Upper lobe of left lung (tissue), 6 donors: Measurements from ENCODE around the gene EWSR1. TPM values are rescaled to one million over a fixed set of nuclear protein-coding genes. Genes with fewer than 3 reads are reported as not detected.

Experiments used
- ATAC-seq, 2 donors: fragments of 200-7000 bp; cut with Tn5 transposase; one replicate each; pipeline ENCODE4 v1.9.1; 2022; ENCODE audit warnings: mild to moderate bottlenecking in 2 of 2, moderate library complexity in 2 of 2; ENCODE audit not compliant: low FRiP score in 2 of 2
- DNase-seq, 2 donors: peaks; one replicate each; pipeline ENCODE4 v3.0.0-alpha.2; 2019 to 2020
- H3K27ac ChIP-seq, 4 donors: fragments of 200-600 bp; sonication (generic); one replicate each; pipeline ENCODE4 v1.5.1; 2016 to 2019
- H3K27me3 ChIP-seq, 4 donors: fragments of 200-600 bp; sonication (generic); one replicate each; pipeline ENCODE4 v1.5.1; 2017 to 2019
- H3K36me3 ChIP-seq, 4 donors: fragments of 200-600 bp; sonication (generic); one replicate each; pipeline ENCODE4 v1.5.1; 2016 to 2019
- H3K4me1 ChIP-seq, 4 donors: fragments of 200-600 bp; sonication (generic); one replicate each; pipeline ENCODE4 v1.5.1; 2018 to 2019
- H3K4me3 ChIP-seq, 4 donors: fragments of 200-600 bp; sonication (generic); one replicate each; pipeline ENCODE4 v1.5.1; 2017 to 2019; ENCODE audit warnings: mild to moderate bottlenecking in 2 of 4, moderate library complexity in 1 of 4
- H3K9me3 ChIP-seq, 4 donors: fragments of 200-600 bp; sonication (generic); one replicate each; pipeline ENCODE4 v1.5.1; 2018 to 2019
- EP300 ChIP-seq, 4 donors: sonication (generic); formaldehyde crosslinking; IDR thresholded peaks; one replicate each; pipeline ENCODE4 v1.5.1; 2017; ENCODE audit warnings: antibody characterized with exemption in 4 of 4, control low read depth in 2 of 4
- POLR2A ChIP-seq, 4 donors: fragments of 450-650 bp; IDR thresholded peaks; one replicate each; pipeline ENCODE4 v1.5.1; 2016 to 2017; ENCODE audit warnings: antibody characterized with exemption in 4 of 4, mild to moderate bottlenecking in 2 of 4
- POLR2AphosphoS5 ChIP-seq, 2 donors: sonication (generic); formaldehyde crosslinking; IDR thresholded peaks; one replicate each; pipeline ENCODE4 v1.5.1; 2017; ENCODE audit warnings: antibody characterized with exemption in 2 of 2
- WGBS, 2 donors: methylation state at CpG; one replicate each; pipeline ENCODE4 v1.1.5; 2017 to 2018; 5-methylcytosine and 5-hydroxymethylcytosine counted together
- total RNA-seq, 6 donors: library from RNA; depleted of rRNA in 4 of 6; stranded (reverse); fragments of >200 nt in 4 of 6; gene quantifications; one replicate each; pipeline versions ENCODE4 v1.1.0 to v1.2.1, GENCODE V29; 2016 to 2021
- TF ChIP-seq, protein P1 (sequence below), 6 experiments: fragments of 450-650 bp in 4 of 6; fragments of 200-600 bp in 2 of 6; sonication (generic) in 2 of 6; IDR thresholded peaks; one replicate each; pipeline ENCODE4 v1.5.1; 2016 to 2019; ENCODE audit warnings: antibody characterized with exemption in 6 of 6
- donor health status: DM: no; HTN: no; CAD: no; lungs with moderate emphysema.
- donor health status: DM: no; HTN: yes; CAD: no; lungs with severe emphysema.

The EWSR1 gene
- total RNA-seq, 6 donors from 2014 or later, result 156 to 293 (median 183) TPM

DNA sequence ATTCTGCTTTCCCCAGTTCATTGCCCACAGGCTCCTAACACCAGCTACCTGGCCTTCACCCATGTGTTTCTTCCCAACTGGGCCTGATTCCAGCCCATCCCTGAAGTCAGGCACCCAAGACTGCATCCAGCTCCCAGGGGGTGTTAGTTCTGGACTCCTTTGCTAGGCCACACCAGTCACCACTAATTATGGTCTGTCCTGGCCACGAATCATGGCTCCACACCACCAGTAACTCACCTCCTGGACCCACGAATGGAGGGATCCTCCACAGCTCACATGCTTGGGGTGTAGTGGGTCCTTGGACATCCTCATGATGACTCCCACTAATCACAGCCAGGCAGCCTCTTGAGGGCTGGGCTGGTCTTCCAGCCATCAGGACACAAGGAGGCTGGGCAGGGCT lies 51.0 kb downstream of the EWSR1 start:
- DNase-seq (no peak), ATAC-seq (no peak)
- peaks cover 17 to 20% (median 18%) of the 10 kb centered on the region in 4 donors for H3K4me1 ChIP-seq
- H3K9me3 ChIP-seq, result no peaks in the 10 kb centered on the region
- no peak overlapping the region for H3K4me3 ChIP-seq
- peaks cover 0 to 20% (median 14%) of the 10 kb centered on the region in 4 donors for H3K27me3 ChIP-seq
- 86% methylated on average over 2 of the region's 2 CpGs; no CpG with 5 or more reads in 1 of the 2 donors for WGBS, 2 donors
- H3K36me3 ChIP-seq, result no peaks in the 10 kb centered on the region
- no peak overlapping the region for H3K27ac ChIP-seq
- TF ChIP-seq EP300 (IDR thresholded peaks at IDR 0.05) (no peak), POLR2A (IDR thresholded peaks at IDR 0.05) (no peak), POLR2AphosphoS5 (IDR thresholded peaks at IDR 0.05) (no peak)
- TF ChIP-seq, protein P1, sequence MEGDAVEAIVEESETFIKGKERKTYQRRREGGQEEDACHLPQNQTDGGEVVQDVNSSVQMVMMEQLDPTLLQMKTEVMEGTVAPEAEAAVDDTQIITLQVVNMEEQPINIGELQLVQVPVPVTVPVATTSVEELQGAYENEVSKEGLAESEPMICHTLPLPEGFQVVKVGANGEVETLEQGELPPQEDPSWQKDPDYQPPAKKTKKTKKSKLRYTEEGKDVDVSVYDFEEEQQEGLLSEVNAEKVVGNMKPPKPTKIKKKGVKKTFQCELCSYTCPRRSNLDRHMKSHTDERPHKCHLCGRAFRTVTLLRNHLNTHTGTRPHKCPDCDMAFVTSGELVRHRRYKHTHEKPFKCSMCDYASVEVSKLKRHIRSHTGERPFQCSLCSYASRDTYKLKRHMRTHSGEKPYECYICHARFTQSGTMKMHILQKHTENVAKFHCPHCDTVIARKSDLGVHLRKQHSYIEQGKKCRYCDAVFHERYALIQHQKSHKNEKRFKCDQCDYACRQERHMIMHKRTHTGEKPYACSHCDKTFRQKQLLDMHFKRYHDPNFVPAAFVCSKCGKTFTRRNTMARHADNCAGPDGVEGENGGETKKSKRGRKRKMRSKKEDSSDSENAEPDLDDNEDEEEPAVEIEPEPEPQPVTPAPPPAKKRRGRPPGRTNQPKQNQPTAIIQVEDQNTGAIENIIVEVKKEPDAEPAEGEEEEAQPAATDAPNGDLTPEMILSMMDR (IDR thresholded peaks at IDR 0.05), result no peak

DNA sequence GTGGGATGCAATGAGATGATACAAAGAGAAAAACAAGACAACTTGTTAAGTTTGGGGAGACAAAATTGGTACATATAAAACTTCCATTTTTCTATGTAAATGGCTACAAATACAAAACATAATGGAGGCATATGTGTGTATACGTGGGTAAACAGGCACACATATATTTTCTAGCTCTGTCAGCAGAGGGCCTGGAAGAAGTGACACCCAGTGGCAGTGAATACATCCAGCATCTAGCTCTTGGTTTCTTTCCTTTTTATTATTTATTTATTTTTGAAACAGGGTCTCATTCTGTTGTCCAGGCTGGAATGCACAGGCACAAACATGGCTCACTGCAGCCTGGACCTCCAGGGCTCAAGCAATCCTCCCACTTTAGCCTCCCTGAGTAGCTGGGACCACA lies 52.5 kb downstream of the EWSR1 start:
- no peak for DNase-seq
- WGBS, 2 donors, result 55 to 58% methylated on average over 1 of the region's 1 CpG
- no peak overlapping the region for H3K27ac ChIP-seq
- no peaks in the 10 kb centered on the region for H3K9me3 ChIP-seq
- TF ChIP-seq, protein P1 (IDR thresholded peaks at IDR 0.05), result no peak
- TF ChIP-seq POLR2A (IDR thresholded peaks at IDR 0.05) (no peak), POLR2AphosphoS5 (IDR thresholded peaks at IDR 0.05) (no peak), EP300 (IDR thresholded peaks at IDR 0.05) (no peak)
- H3K4me1 ChIP-seq, result peaks cover 4 to 6% (median 4%) of the 10 kb centered on the region in 4 donors
- H3K27me3 ChIP-seq, result peaks cover 0 to 5% (median 4%) of the 10 kb centered on the region in 4 donors
- no peak for ATAC-seq
- no peaks in the 10 kb centered on the region for H3K36me3 ChIP-seq
- no peak overlapping the region for H3K4me3 ChIP-seq

DNA sequence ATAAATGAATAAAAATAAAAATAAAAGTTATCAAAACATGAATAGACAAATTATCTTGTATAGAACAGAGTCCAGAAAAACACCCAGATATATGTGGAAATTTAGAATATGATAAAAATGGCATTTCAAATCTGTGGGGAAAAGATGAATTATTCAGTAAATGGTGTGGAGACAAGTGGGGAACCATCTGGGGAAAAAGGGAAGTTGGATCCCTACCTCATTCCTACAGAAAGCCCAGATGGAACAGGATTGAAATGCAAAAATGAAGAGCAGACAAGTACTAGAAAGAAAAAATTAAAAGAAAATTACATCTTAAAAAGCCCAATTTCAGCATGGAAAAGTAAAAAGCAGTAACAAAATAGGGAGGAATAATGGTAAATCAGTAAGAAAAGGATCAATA lies 55.6 kb downstream of the EWSR1 start:
- TF ChIP-seq POLR2AphosphoS5 (IDR thresholded peaks at IDR 0.05) (no peak), EP300 (IDR thresholded peaks at IDR 0.05) (no peak), POLR2A (IDR thresholded peaks at IDR 0.05) (no peak)
- TF ChIP-seq, protein P1 (IDR thresholded peaks at IDR 0.05), result no peak
- DNase-seq, result no peak
- H3K27me3 ChIP-seq, result no peaks in the 10 kb centered on the region
- H3K27ac ChIP-seq, result no peak overlapping the region
- no peaks in the 10 kb centered on the region for H3K4me1 ChIP-seq
- H3K9me3 ChIP-seq, result no peaks in the 10 kb centered on the region
- no peak overlapping the region for H3K4me3 ChIP-seq
- ATAC-seq, result no peak
- H3K36me3 ChIP-seq, result peaks cover 4 to 24% (median 22%) of the 10 kb centered on the region in 4 donors

DNA sequence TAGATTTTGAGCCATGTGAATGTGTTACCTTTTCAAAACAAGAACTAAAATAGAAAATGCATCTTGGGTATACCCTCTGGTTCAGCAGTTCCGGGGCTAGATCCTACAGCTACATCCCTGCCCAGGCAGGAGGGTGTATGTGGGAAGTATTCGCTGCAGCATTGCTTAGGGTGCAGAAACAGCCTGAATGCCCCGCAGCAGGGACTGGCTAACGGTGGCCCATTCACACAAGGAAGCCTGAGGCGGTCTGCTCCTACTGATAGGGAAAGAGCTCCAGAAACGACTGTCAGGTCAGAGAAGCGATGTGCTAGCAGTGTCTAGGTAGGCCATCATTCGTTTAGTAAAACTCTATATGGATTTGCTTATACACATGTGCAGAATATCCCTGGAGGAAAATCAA lies 57.3 kb downstream of the EWSR1 start:
- TF ChIP-seq POLR2AphosphoS5 (IDR thresholded peaks at IDR 0.05), result no peak
- no peak for TF ChIP-seq POLR2A (IDR thresholded peaks at IDR 0.05)
- TF ChIP-seq EP300 (IDR thresholded peaks at IDR 0.05), result no peak
- 77 to 84% methylated on average over 8 of the region's 8 CpGs for WGBS, 2 donors
- no peak overlapping the region for H3K27ac ChIP-seq
- no peak overlapping the region for H3K4me3 ChIP-seq
- peaks cover 4 to 41% (median 38%) of the 10 kb centered on the region in 4 donors for H3K36me3 ChIP-seq
- H3K9me3 ChIP-seq, result no peaks in the 10 kb centered on the region
- DNase-seq (no peak), ATAC-seq (no peak)
- no peaks in the 10 kb centered on the region for H3K27me3 ChIP-seq
- no peaks in the 10 kb centered on the region for H3K4me1 ChIP-seq

DNA sequence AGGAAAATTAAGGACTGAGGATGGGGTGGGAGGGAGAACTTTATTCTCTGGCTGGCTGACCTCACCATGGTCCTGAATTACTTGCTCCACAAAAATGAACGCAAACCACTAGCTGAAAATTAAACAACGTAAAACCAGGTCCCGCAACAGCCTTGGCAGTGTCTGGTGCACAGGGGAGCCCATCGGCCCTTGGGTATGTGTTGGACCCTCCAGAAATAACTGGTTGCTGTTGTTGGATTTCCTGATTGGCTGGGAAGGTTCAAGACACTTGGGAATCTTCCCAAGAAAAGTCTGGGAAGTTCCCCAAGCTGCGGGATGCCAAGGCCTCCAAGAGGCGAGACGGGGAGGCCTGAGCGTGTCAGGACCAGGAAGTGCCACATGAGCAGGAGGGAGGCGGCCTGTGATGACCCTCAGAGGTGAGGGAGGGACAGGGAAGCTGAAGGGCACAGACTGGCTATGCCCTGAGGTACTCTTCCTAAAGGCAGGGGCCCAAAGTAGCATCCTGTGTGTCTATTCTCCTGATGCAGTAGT lies 57.8 kb downstream of the EWSR1 start:
- no peak for DNase-seq
- Histone ChIP-seq H3K27ac (no peak overlapping the region), H3K27me3 (no peaks in the 10 kb centered on the region), H3K36me3 (peaks cover 4 to 46% (median 43%) of the 10 kb centered on the region in 4 donors), H3K9me3 (no peaks in the 10 kb centered on the region), H3K4me3 (no peak overlapping the region), H3K4me1 (no peaks in the 10 kb centered on the region)
- WGBS, 2 donors, result 57 to 75% methylated on average over 9 of the region's 9 CpGs
- ATAC-seq, result no peak
- TF ChIP-seq POLR2A (IDR thresholded peaks at IDR 0.05) (no peak), POLR2AphosphoS5 (IDR thresholded peaks at IDR 0.05) (no peak), EP300 (IDR thresholded peaks at IDR 0.05) (no peak)
- TF ChIP-seq, protein P1 (IDR thresholded peaks at IDR 0.05), result no peak
